HCT116 (cell line): Measurements from ENCODE around the gene RASIP1. TPM values are rescaled to one million over a fixed set of nuclear protein-coding genes. Genes with fewer than 3 reads are reported as not detected.

Experiments
- ATAC-seq: fragments of 200-7000 bp; cut with Tn5 transposase; 2 replicates; pipeline ENCODE4 v1.9.1; 2020; ENCODE audit warnings: mild to moderate bottlenecking, moderate library complexity
- BruUV-seq: library from RNA; stranded (reverse); fragments of 400-500 nt; replicated peaks from 2 replicates; lab custom pipeline; 2021; lab: Mats Ljungman, UMichigan
- CTCF ChIA-PET: fragments of 300-600 bp; sonication (Branson Sonifier 250); formaldehyde crosslinking; loops from one replicate; lab custom pipeline; 2021; ENCODE audit warnings: antibody characterized with exemption; lab: Charles Lee
- POLR2A ChIA-PET: fragments of 300-600, 350-600 bp; sonication (Branson Sonifier 250); formaldehyde crosslinking; loops from one replicate; lab custom pipeline; 2021; ENCODE audit warnings: antibody characterized with exemption; lab: Charles Lee
- RAD21 ChIA-PET, 2 experiments: fragments of 300-600 bp; sonication (Branson Sonifier 250); formaldehyde crosslinking; loops; one replicate each; lab custom pipeline; 2023; ENCODE audit warnings: low total read pairs in 2 of 2; ENCODE audit not compliant: uncharacterized antibody in 2 of 2, unreplicated experiment in 2 of 2, low non-redundant PET in 1 of 2; lab: Charles Lee
- DNase-seq: peaks from one replicate; pipeline ENCODE4 v3.0.0-alpha.2; 2010; ENCODE audit warnings: low read depth, low spot score
- H2AFZ ChIP-seq: fragments of 200-600 bp; shearing (Covaris generic), sonication (generic); 2 replicates; pipeline ENCODE4 v1.6.1; 2017; ENCODE audit warnings: low read depth, mixed run types, mixed read lengths, antibody characterized with exemption, low read length; ENCODE audit not compliant: poor library complexity, severe bottlenecking
- H3K27ac ChIP-seq: 2 replicates; pipeline ENCODE4 v1.5.1; 2012; ENCODE audit warnings: low read depth, low read length
- H3K27me3 ChIP-seq: fragments of 200-600 bp; sonication (generic); 2 replicates; pipeline ENCODE4 v1.6.1; 2016; ENCODE audit warnings: mixed run types, low read length, mixed read lengths; ENCODE audit not compliant: insufficient read depth
- H3K36me3 ChIP-seq, 2 experiments: fragments of 200-500 bp in 1 of 2; fragments of 200-600 bp in 1 of 2; sonication (Bioruptor generic) in 1 of 2; sonication (generic) in 1 of 2; 2 replicates each; pipeline versions ENCODE4 v1.5.1 to v1.6.1; 2014 to 2016; ENCODE audit warnings: low read length in 2 of 2, inconsistent platforms in 1 of 2, mixed read lengths in 1 of 2, mixed run types in 1 of 2; ENCODE audit not compliant: insufficient read depth in 2 of 2, control insufficient read depth in 1 of 2
- H3K4me1 ChIP-seq, 2 experiments: fragments of 200-600 bp in 1 of 2; sonication (generic) in 1 of 2; 2 replicates each; pipeline versions ENCODE4 v1.5.1 to v1.6.1; 2012 to 2017; ENCODE audit warnings: low read length in 2 of 2, inconsistent platforms in 1 of 2, mild to moderate bottlenecking in 1 of 2, mixed read lengths in 1 of 2, mixed run types in 1 of 2, moderate library complexity in 1 of 2; ENCODE audit not compliant: insufficient read depth in 2 of 2, control insufficient read depth in 1 of 2
- H3K4me2 ChIP-seq: fragments of 200-600 bp; sonication (generic); 2 replicates; pipeline ENCODE4 v1.6.1; 2017; ENCODE audit warnings: mixed run types, low read length, mixed read lengths
- H3K4me3 ChIP-seq, 2 experiments: fragments of 200-600 bp in 1 of 2; sonication (generic) in 1 of 2; replicated peaks in 1 of 2; 2 replicates each; pipeline ENCODE4 v1.5.1; 2011 to 2016; ENCODE audit warnings: low read length in 2 of 2, control low read depth in 1 of 2, low read depth in 1 of 2, mild to moderate bottlenecking in 1 of 2, mixed read lengths in 1 of 2, mixed run types in 1 of 2
- H3K79me2 ChIP-seq: fragments of 200-600 bp; sonication (generic); 2 replicates; pipeline ENCODE4 v1.6.1; 2017; ENCODE audit warnings: mild to moderate bottlenecking, mixed run types, low read length, moderate library complexity, mixed read lengths; ENCODE audit not compliant: insufficient read depth
- H3K9ac ChIP-seq: fragments of 200-600 bp; sonication (generic); 2 replicates; pipeline ENCODE4 v1.6.1; 2016; ENCODE audit warnings: low read length, mixed read lengths
- H3K9me2 ChIP-seq: fragments of 200-600 bp; sonication (generic), shearing (Covaris generic); 2 replicates; pipeline ENCODE4 v1.6.1; 2017; ENCODE audit warnings: mixed run types, mild to moderate bottlenecking, moderate library complexity; ENCODE audit not compliant: insufficient read depth
- H3K9me3 ChIP-seq, 2 experiments: fragments of 200-500 bp in 1 of 2; fragments of 200-600 bp in 1 of 2; sonication (Bioruptor generic) in 1 of 2; sonication (generic) in 1 of 2; 2 replicates each; pipeline ENCODE4 v1.6.1; 2014 to 2017; ENCODE audit warnings: low read length in 2 of 2, mixed read lengths in 2 of 2, inconsistent platforms in 1 of 2, low read depth in 1 of 2, mild to moderate bottlenecking in 1 of 2, mixed run types in 1 of 2, moderate library complexity in 1 of 2; ENCODE audit not compliant: control insufficient read depth in 1 of 2, insufficient read depth in 1 of 2
- H4K20me1 ChIP-seq: fragments of 200-600 bp; sonication (generic), shearing (Covaris generic); 2 replicates; pipeline ENCODE4 v1.6.1; 2017; ENCODE audit warnings: mixed run types, mild to moderate bottlenecking, moderate library complexity; ENCODE audit not compliant: insufficient read depth
- CBX3 ChIP-seq: IDR thresholded peaks from 2 replicates; pipeline ENCODE4 v1.6.1; 2012; ENCODE audit warnings: low read depth
- ELF1 ChIP-seq: IDR thresholded peaks from 2 replicates; pipeline ENCODE4 v1.6.1; 2012; ENCODE audit warnings: low read depth, borderline replicate concordance
- POLR2A ChIP-seq: IDR thresholded peaks from 2 replicates; pipeline ENCODE4 v1.7.0; 2011; ENCODE audit warnings: borderline replicate concordance; ENCODE audit not compliant: insufficient read depth, insufficient read length; ENCODE audit errors: extremely low read depth
- RAD21 ChIP-seq: IDR thresholded peaks from 2 replicates; pipeline ENCODE4 v1.6.1; 2012; ENCODE audit warnings: low read depth, mild to moderate bottlenecking
- SIN3A ChIP-seq: IDR thresholded peaks from 2 replicates; pipeline ENCODE4 v1.6.1; 2012; ENCODE audit warnings: low read depth
- SRF ChIP-seq: IDR thresholded peaks from 2 replicates; pipeline ENCODE4 v1.6.1; 2012; ENCODE audit warnings: low read depth
- ZNF274 ChIP-seq: fragments of 200-500 bp; sonication (Bioruptor generic); IDR thresholded peaks from 2 replicates; pipeline ENCODE4 v1.6.1; 2014; ENCODE audit warnings: mild to moderate bottlenecking, low read depth, low read length, inconsistent platforms
- intact Hi-C: fragments of 100-400 bp; cut with micrococcal nuclease; formaldehyde crosslinking; loops from 2 replicates; pipeline ENCODE4 v1.10.0; 2022
- total RNA-seq: library from RNA; stranded (reverse); gene quantifications from one replicate; pipeline ENCODE4 v1.2.1, GENCODE V29; 2021; ENCODE audit not compliant: unreplicated experiment
- TF ChIP-seq, protein P1 (sequence below), 3 experiments: fragments of 200-600 bp in 1 of 3; sonication (generic) in 1 of 3; IDR thresholded peaks in 2 of 3; conservative IDR thresholded peaks in 1 of 3; 2 replicates each; pipeline ENCODE4 v1.5.1; 2012 to 2017; ENCODE audit warnings: low read depth in 2 of 3, low read length in 2 of 3, antibody characterized with exemption in 1 of 3, borderline replicate concordance in 1 of 3, control low read depth in 1 of 3, mild to moderate bottlenecking in 1 of 3, mixed read lengths in 1 of 3, mixed run types in 1 of 3, moderate library complexity in 1 of 3; ENCODE audit not compliant: insufficient read depth in 1 of 3

RASIP1 gene
- total RNA-seq, 1 experiment from 2014 or later: 1.9 TPM

DNA sequence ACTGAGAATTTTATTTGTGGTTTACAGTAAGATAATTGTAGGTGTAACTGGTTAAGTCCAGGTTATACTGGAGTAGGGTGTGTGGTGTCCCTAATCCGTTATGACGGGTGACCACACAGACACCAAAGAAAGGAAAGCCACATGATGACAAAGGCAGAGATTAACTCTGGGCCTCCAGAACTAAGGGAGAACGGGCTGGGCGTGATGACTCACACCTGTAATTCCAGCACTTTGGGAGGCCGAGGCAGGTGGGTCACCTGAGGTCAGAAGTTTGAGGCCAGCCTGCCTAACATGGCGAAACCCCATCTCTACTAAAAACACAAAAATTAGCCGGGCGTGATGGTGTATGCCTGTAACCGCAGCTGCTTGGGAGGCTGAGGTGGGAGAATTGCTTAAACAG lies 54.8 kb downstream of the RASIP1 start (continued):
- peak; percentile 57; the same call in 1 of the 2 replicates for TF ChIP-seq CBX3
- TF ChIP-seq, protein P1, sequence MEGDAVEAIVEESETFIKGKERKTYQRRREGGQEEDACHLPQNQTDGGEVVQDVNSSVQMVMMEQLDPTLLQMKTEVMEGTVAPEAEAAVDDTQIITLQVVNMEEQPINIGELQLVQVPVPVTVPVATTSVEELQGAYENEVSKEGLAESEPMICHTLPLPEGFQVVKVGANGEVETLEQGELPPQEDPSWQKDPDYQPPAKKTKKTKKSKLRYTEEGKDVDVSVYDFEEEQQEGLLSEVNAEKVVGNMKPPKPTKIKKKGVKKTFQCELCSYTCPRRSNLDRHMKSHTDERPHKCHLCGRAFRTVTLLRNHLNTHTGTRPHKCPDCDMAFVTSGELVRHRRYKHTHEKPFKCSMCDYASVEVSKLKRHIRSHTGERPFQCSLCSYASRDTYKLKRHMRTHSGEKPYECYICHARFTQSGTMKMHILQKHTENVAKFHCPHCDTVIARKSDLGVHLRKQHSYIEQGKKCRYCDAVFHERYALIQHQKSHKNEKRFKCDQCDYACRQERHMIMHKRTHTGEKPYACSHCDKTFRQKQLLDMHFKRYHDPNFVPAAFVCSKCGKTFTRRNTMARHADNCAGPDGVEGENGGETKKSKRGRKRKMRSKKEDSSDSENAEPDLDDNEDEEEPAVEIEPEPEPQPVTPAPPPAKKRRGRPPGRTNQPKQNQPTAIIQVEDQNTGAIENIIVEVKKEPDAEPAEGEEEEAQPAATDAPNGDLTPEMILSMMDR (IDR thresholded peaks at IDR 0.05 in 2 of 3, conservative IDR thresholded peaks at IDR 0.05 in 1 of 3; ENCODE audit: borderline replicate concordance in 1 of 3, insufficient read depth in 1 of 3, low read depth in 2 of 3, low read length in 2 of 3): no peak
- TF ChIP-seq ZNF274: no peak
- TF ChIP-seq SRF: no peak

DNA sequence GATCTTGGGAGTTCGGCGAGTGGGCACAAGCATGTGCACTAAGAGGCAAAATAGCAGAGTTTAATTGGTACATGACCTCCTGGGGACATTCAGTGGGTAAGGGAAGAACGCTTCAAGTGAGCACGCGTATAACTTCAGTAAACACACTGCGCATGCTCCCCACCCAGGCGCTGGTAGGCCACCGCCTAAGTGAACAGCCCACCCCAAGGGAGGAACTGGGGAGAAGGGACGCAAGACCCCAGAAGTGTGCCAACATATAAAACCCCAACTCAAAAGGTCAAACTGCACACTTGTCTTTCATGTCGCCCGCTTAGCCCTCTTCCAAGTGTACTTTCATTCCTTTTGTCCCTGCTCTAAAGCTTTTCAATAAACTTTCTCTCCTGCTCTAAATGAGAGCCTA lies 57.1 kb downstream of the RASIP1 start:
- intact Hi-C loops: no loop called here
- Histone ChIP-seq H3K4me3 (no peak overlapping the region), H3K4me1 (peaks cover 28 to 29% of the 10 kb centered on the region in 2 experiments), H3K27ac (no peak overlapping the region), H3K9me2 (no peaks in the 10 kb centered on the region), H2AFZ (no peak overlapping the region), H3K9ac (no peak overlapping the region), H3K79me2 (no peaks in the 10 kb centered on the region), H3K4me2 (no peak overlapping the region), H4K20me1 (no peaks in the 10 kb centered on the region), H3K27me3 (no peaks in the 10 kb centered on the region), H3K36me3 (no peaks in the 10 kb centered on the region), H3K9me3 (no peaks in the 10 kb centered on the region)
- no TSS peak for BruUV-seq
- ChIA-PET POLR2A (no interaction called here), RAD21 (no interaction called here), CTCF (interaction anchor here (1.8 kb wide), 1 partner anchor 8 kb away, joined by 8 read pairs; no protein-coding TSS in a partner anchor)
- TF ChIP-seq ELF1 (no peak), POLR2A (no peak), RAD21 (no peak), SIN3A (no peak)
- DNase-seq (no peak), ATAC-seq (no peak)
